ENCODE data around the gene CD300LD.
"Not testable (repeated sequence)": the region's sequence is repeated elsewhere in the genome, so short reads cannot be mapped to it uniquely, and the experiment has no call there.

The CD300LD gene

GRCh38 chr17:74631468-74632450 is 39.7 kb upstream of the CD300LD start:
- Histone ChIP-seq H3K4me1 (peaks cover 3% of the 10 kb centered on the region), H3K4me2 (ENCODE audit: low read length) (no peak overlapping the region), H3K36me3 (ENCODE audit: control insufficient read depth, insufficient read depth, low read length) (no peaks in the 10 kb centered on the region), H3K9me3 (ENCODE audit: control insufficient read depth, low read length) (no peaks in the 10 kb centered on the region), H3K79me2 (no peaks in the 10 kb centered on the region), H2AFZ (no peak overlapping the region), H3K4me3 (ENCODE audit: low read depth, low read length) (no peak overlapping the region), H3K27ac (no peak overlapping the region), H3K9ac (no peak overlapping the region), H3K27me3 (ENCODE audit: control insufficient read depth, insufficient read depth, low read length) (no peaks in the 10 kb centered on the region)
- no peak for TF ChIP-seq CTCF (IDR thresholded peaks at IDR 0.05)

DNA sequence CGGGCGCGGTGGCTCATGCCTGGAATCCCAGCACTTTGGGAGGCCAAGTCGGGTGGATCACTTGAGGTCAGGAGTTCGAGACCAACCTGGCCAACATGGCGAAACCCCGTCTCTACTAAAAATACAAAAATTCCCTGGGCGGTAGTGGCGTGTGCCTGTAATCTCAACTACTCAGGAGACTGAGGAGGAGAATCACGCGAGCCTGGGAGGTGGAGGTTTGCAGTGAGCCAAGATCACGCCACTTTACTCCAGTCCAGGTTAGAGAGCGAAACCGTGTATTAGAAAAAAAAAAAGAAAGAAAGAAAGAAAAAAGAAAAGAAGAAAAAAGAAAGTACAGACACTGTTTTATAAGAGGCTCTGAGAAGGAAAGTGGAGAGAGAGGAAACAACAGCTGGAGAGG is 38.2 kb upstream of the CD300LD start:
- H3K4me1 ChIP-seq; H2AFZ ChIP-seq; H3K79me2 ChIP-seq; H3K27ac ChIP-seq; H3K4me3 ChIP-seq (ENCODE audit: low read depth, low read length); H3K9me3 ChIP-seq (ENCODE audit: control insufficient read depth, low read length); H3K36me3 ChIP-seq (ENCODE audit: control insufficient read depth, insufficient read depth, low read length); H3K4me2 ChIP-seq (ENCODE audit: low read length); H3K9ac ChIP-seq; H3K27me3 ChIP-seq (ENCODE audit: control insufficient read depth, insufficient read depth, low read length): not testable (repeated sequence)

GRCh38 chr17:74625661-74626060 is 33.6 kb upstream of the CD300LD start:
- no peaks in the 10 kb centered on the region for H3K36me3 ChIP-seq (ENCODE audit: control insufficient read depth, insufficient read depth, low read length)
- no peak overlapping the region for H3K9ac ChIP-seq
- H3K4me3 ChIP-seq (ENCODE audit: low read depth, low read length): no peak overlapping the region
- TF ChIP-seq CTCF (IDR thresholded peaks at IDR 0.05): no peak
- H3K27ac ChIP-seq: no peak overlapping the region
- H3K27me3 ChIP-seq (ENCODE audit: control insufficient read depth, insufficient read depth, low read length): no peaks in the 10 kb centered on the region
- H3K4me2 ChIP-seq (ENCODE audit: low read length): no peak overlapping the region
- no peak overlapping the region for H2AFZ ChIP-seq
- H3K79me2 ChIP-seq: no peaks in the 10 kb centered on the region
- no peaks in the 10 kb centered on the region for H3K9me3 ChIP-seq (ENCODE audit: control insufficient read depth, low read length)
- H3K4me1 ChIP-seq: no peaks in the 10 kb centered on the region

DNA sequence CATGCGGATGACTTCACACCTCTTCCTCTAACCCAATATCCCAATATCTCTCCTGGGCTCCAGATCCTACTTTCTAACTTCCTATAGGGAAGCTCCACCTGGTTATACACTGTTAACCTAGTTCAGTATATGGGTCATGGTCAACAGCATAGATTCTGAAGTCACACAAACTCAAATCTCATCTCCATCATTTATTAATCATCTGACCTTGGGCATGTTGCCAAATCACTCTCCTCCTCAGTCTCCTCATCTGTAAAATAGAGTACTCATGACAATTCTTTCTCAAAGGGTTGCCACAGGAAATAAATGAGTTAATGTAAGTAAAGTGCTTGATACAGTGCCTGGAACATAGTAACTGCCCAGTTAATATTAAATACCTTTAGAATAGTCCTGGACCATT is 32.0 kb upstream of the CD300LD start:
- no peak overlapping the region for H3K4me3 ChIP-seq (ENCODE audit: low read depth, low read length)
- TF ChIP-seq CTCF (IDR thresholded peaks at IDR 0.05): no peak
- H3K4me2 ChIP-seq (ENCODE audit: low read length): no peak overlapping the region
- H3K27me3 ChIP-seq (ENCODE audit: control insufficient read depth, insufficient read depth, low read length): no peaks in the 10 kb centered on the region
- no peak overlapping the region for H3K27ac ChIP-seq
- no peaks in the 10 kb centered on the region for H3K79me2 ChIP-seq
- H3K9me3 ChIP-seq (ENCODE audit: control insufficient read depth, low read length): no peaks in the 10 kb centered on the region
- H3K36me3 ChIP-seq (ENCODE audit: control insufficient read depth, insufficient read depth, low read length): no peaks in the 10 kb centered on the region
- H3K4me1 ChIP-seq: no peaks in the 10 kb centered on the region
- no peak overlapping the region for H2AFZ ChIP-seq
- H3K9ac ChIP-seq: no peak overlapping the region

DNA sequence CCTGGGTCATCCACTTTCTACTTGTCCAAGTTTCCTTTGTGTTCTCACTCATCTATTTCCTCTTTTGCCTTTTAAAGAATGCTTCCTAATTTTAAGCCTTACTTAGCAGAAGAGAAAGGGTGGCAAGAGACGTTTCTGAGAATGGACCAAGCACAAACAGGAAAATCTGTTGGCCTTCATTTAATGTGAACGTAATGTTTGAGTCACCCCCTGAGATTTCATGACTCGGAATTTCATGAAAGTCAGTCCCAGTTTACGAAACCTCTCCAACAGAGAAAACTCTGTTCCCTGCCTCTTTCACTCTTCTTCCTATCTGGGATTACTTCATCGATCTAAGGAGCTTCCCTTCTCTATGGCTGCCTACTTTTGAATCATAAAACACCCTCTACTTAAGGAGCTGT is 31.6 kb upstream of the CD300LD start, which contains the start of gene CD300E:
Gene CD300E, minus strand, starts transcription at position 46 of the 401 bp plus-strand sequence. CDS start 117 bp downstream, outside the sequence.
- H3K27me3 ChIP-seq (ENCODE audit: control insufficient read depth, insufficient read depth, low read length): no peaks in the 10 kb centered on the region
- H3K4me3 ChIP-seq (ENCODE audit: low read depth, low read length): no peak within 1 kb of the TSS
- H3K9ac ChIP-seq: no peak within 1 kb of the TSS
- no peaks in the 10 kb centered on the region for H3K36me3 ChIP-seq (ENCODE audit: control insufficient read depth, insufficient read depth, low read length)
- TF ChIP-seq CTCF (IDR thresholded peaks at IDR 0.05): no peak
- no peaks in the 10 kb centered on the region for H3K79me2 ChIP-seq
- no peaks in the 10 kb centered on the region for H3K4me1 ChIP-seq
- no peak within 1 kb of the TSS for H3K4me2 ChIP-seq (ENCODE audit: low read length)
- no peaks in the 10 kb centered on the region for H3K9me3 ChIP-seq (ENCODE audit: control insufficient read depth, low read length)
- H3K27ac ChIP-seq: no peak within 1 kb of the TSS
- no peak within 1 kb of the TSS for H2AFZ ChIP-seq

All from parathyroid adenoma (tissue), 2 donors.